ENCODE results near the gene FUOM.
"Not testable (repeated sequence)": the region's sequence is repeated elsewhere in the genome, so short reads cannot be mapped to it uniquely, and the experiment has no call there.

The FUOM gene

DNA sequence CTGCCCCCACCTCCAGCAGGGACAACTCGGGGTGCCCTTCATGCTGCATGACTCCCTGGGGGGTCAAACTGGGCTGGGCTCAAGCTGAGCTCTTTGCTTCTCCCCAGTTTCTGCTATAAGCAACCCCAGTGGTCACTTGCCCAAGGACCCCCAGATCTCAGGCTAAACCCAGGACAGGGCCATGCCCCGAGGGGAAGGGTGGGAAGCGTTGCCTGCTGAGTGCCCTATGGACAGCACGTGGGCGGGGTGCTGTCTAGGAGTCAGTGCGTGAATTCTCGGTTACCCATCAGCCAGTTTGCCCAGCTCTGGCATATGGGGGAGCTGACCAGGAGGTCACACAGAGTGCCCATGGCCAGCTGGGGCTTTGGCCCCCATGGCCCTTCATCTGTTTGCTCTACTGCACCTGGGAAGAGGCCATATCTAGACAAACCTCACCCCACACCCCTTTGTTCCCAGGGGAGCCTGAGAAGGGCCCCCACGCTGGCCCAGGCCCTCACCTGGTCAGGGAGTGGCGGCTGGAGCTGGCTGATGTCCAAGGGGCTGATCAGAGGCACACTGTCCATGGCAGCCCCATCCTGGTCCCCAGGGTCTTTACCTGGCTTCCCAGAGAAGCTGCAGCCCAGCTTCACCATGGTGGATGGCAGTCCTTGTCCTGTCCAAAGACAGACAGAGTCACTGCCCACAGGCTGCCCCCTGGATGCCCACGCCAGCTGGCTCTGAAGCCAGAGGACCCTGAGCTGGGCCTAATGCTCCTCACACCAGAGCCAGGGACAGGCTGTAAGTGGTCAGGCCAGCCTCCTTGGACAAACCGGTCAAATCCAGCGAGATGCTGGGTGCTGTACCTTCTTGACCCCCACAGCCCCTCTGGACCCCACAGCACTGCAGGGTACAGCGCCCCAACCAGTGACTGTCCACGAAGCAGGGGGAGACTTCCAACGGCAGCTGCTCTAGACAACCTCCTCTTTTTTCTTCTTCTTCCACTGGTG, 29.2 kb downstream of the FUOM start:
- no peak for DNase-seq

DNA sequence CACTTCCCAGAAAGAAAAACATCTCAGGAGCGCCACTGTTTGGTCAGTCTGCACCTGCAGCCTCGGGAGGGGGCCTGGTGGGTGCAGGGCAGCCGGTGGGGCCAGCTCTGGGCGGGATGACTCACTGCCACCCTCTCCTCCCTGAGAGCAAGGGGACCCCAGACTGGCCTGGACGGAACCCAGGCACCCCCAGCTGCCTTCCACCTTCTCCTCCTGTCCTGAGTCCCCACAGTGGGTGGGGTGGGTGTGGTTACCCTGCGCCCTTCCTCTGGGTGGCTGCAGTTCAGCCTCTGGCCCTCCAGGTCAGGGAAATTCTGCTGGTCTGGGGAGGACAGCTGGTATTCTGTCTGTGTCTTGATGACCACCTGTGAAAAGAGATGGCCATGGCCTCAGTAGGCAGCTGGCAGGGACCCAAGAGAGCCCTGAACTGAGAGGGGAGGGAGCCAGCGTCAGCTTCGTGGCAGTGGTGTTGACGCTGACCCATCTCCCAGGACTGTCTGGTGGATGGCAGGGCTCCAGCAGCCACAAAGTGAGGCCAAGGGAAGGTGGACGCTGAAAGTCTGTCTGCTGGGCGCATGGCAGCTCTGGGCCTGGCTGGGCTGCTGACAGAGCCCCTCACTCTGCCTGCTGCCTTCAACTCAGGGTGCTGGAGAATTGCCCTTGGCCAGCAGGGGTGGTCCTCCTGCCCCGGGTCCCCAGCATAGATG, 30.0 kb downstream of the FUOM start:
- DNase-seq, result no peak

- no peak for DNase-seq
Measured at GRCh38 chr10:133326745-133327650, 30.8 kb downstream of the FUOM start.

GRCh38 chr10:133326223-133326551, 31.6 kb downstream of the FUOM start:
- DNase-seq, result no peak

GRCh38 chr10:133325440-133326222, 32.2 kb downstream of the FUOM start:
- DNase-seq, result no peak

DNA sequence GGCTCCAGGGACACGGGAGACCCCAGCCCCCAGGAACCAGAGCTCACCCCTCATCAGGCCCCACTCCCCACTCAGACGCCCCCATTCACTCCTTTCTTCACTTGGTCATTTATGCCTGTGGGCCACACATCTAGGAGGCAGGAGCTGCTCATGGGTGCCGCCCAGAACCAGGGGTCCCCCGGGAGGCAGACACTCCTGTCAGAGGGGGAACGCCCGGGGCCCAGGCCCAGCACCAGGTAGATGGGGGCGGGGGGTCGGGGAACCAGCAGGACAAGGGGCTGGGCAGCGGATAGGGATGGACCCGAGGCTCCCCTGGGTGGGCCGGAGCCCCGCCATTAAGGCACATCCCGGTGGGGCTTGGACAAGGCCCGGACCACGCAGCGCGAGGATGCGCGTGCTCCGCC, 33.0 kb downstream of the FUOM start:
- no peak for DNase-seq

DNA sequence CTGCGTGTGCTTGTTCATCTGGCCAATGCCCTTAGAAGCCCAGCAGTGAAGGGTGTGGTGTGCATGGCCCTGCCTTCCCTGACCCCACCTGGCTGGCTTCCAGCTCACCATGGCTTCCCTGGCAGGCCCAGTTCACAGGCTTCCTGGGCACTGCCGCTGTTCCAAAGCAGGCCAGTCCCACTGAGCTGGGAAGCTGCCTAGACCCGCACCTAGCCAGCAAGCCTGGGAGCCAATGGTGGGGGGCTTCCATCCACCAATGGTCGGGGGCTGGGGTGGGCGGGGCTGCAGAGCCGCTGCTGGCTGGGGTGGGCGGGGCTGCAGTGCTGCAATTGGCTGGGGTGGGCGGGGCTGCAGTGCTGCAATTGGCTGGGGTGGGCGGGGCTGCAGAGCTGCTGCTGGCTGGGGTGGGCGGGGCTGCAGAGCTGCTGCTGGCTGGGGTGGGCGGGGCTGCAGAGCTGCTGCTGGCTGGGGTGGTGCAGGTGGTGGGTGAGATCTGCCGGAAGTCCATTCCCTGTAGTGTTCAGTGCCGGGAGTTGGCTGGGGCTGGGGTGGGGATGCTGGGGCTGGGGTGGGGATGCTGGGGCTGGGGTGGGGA, 33.5 kb downstream of the FUOM start:
- DNase-seq, result no peak

GRCh38 chr10:133322064-133322709, 35.6 kb downstream of the FUOM start:
- DNase-seq, result not testable (repeated sequence)

DNA sequence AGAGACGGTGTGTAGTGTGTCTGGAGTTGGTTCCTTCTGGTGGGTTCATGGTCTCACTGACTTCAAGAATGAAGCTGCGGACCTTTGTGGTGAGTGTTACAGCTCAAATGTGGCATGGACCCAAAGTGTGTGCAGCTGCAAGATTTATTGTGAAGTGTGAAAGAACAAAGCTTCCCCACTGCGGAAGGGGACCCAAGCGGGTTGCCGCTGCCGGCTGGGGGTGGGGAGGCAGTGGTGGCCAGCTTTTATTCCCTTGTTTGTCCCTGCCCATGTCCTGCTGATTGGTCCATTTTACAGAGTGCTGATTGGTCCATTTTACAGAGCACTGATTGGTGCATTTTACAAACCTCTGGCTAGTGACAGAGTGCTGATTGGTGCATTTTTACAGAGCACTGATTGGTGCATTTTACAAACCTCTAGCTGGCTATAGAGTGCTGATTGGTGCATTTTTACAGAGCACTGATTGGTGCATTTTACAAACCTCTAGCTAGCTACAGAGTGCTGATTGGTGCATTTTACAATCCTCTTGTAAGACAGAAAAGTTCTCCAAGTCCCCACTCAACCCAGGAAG, 36.9 kb downstream of the FUOM start:
- DNase-seq, result not testable (repeated sequence)

GRCh38 chr10:133318494-133319127, 39.2 kb downstream of the FUOM start:
- DNase-seq, result no peak

- no peak for DNase-seq
Measured at GRCh38 chr10:133316732-133317131, 41.1 kb downstream of the FUOM start.

GRCh38 chr10:133316266-133316665, 41.6 kb downstream of the FUOM start:
- DNase-seq, result no peak

- no peak for DNase-seq
Measured at GRCh38 chr10:133315847-133316246, 42.0 kb downstream of the FUOM start.

- no peak for DNase-seq
Measured at GRCh38 chr10:133314911-133315310, 42.9 kb downstream of the FUOM start.

DNA sequence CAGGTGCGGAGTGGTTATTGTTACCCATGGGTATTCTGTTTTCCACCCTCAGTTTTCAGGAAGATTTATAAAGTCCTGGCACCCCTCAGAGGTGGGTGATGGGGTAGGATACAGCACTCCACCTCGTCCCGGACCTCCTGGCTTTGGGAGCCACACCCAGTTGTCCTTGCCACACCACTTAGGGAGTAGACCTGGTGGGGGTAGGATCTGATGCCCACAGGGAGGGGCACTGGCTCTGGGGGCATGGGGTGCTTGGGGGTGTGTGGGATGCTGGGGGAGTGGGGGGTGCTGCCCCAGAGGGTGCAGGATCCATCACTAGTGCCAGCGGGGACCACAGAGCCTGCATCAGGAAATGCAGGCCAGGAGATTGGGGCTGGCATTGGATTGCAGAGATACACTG, 44.6 kb downstream of the FUOM start:
- DNase-seq, result no peak

GRCh38 chr10:133312769-133313145, 45.1 kb downstream of the FUOM start:
- DNase-seq, result no peak

DNA sequence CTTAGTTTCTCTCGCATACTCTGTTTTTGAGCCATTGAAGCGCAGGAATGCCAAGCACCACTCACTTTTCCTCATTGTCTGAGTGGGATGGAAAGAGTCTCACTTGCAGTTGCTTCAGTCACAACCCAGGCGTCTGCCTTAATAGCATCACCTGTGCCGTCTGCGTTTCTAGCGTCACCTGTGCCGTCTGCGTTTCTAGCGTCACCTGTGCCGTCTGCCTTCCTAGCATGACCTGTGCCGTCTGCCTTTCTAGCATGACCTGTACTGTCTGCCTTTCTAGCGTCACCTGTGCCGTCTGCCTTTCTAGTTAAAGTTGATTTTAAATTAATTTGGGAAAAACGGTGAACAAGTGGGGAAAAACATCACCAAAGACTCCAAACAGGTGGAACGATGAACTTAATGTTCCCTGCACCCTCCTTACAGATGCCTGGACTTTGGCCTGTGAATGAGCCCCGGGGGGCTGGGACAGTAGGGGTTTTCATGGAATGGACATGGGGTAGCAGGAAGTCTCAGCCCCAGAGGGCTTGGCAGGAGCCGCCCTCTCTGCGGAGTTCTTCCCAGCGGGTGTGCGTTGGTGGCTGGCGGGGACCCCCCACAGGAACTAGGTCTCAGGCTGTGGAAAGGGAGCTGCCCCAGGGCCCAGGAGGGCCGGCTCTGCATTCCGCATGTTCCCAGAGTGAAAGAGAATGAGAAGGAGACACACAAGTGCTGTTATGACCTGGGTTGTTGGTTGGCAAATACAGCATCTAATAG, 45.6 kb downstream of the FUOM start:
- DNase-seq, result no peak

- no peak for DNase-seq
Measured at GRCh38 chr10:133311570-133311969, 46.2 kb downstream of the FUOM start.

DNA sequence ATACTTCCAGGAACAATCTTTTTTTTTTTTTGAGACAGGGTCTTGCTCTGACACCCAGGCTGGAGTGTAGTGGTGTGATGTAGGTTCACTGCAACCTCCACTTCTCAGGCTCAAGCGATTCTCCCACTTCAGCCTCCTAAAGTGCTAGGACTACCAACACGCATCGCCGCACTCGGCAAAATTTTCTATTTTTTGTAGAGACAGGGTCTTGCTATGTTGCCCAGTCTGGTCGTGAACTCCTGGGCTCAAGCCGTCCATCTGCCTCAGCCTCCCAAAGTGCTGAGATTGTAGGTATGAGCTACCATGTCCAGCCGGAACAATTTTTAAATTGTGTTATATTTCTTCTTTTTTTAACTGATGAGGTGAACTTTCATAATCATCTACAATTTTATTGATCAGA, 47.0 kb downstream of the FUOM start:
- no peak for DNase-seq

DNA sequence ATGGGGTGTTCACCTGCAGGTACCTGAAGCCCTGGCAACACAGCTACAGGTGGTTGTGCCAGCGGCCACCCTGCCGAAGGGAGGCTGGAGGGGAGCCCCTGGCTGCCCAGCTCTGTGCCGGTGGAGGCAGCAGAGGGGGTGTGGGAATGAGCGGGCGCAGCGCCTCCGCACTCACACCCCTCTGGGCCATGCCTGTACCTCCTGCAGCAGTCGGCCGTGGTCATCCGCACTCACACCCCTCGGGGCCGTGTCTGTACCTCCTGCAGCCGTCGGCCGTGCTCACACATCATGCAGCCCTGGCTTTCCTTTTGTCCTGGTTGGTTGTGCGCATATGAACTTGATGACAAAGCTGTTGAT, 47.4 kb downstream of the FUOM start:
- DNase-seq, result no peak

All from hippocampal formation (tissue), 2 donors.